Hematopoietic multipotent progenitor cell treated with erythropoietin and hydrocortisone succinate and interleukin-3 and kit ligand, for 4 days (in vitro differentiated cells): ENCODE results near the gene FIBCD1.
"Not testable (repeated sequence)": the region's sequence is repeated elsewhere in the genome, so short reads cannot be mapped to it uniquely, and the experiment has no call there.

Experiments used
- DNase-seq: peaks from one replicate; pipeline ENCODE4 v3.0.0-alpha.2; 2015

Gene FIBCD1

DNA sequence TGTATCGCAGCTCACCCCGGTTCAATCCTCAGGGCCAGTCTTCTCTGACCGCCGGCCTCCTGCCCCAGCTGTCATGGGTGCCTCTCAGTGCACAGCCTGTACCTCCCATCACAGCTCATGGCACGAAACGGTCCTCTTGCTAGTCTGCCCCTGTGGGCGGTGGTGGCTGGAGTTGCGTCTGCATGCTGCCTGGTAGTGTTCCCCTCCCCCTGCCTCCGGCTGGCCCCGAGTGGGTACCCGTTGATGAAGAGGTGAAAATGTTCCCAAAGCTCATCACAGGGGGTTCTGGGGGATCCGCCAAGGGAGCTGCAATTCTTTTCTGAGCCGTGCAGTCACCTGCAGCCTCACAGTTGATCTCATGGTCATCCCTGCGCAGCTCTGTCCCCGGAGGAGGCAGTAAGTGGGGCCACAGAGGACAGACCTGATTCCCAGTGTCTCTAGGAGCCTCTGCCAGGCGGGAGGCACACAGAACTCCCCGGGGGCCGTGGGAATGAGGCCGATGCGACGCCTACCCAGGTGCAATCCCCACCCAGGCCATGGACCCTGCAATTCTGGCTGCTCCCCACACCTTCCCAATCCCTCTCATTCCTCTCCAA, 34.7 kb upstream of the FIBCD1 start:
- no peak for DNase-seq

DNA sequence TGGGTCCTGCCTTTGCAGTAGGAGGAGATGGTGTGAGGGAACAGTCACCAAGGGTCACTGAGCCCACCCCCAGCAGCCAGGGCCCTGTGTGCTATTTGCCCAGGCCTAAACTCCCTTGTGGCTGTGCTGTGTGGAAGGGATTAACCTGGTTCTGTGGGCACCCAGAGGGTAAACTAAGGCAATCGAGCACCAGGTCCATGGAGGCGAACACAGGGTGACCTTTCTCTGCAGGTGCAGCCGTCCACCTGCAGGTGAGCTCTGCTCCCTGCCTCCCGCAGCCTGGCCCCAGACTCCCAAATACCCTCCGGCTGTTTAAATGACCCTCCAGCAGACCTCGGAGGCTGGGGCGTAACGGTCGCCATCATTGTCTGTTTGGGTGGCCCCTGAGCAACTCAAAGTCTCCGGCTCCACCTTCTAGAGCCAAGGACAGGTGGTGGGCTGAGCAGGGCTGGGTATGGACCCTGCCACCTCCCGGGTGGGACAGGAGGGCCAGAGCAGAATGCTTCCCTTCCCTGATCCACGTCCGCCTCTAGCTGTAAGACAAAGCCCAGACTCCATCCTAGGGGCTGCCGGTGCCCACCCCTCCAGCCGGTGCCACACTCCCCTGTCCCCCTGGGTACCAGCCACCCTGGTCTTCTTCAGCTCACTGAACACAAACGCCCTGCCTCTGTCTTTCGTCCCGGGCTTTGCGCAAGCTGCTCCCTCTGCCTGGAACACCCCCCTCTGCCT, 34.1 kb upstream of the FIBCD1 start:
- no peak for DNase-seq

DNA sequence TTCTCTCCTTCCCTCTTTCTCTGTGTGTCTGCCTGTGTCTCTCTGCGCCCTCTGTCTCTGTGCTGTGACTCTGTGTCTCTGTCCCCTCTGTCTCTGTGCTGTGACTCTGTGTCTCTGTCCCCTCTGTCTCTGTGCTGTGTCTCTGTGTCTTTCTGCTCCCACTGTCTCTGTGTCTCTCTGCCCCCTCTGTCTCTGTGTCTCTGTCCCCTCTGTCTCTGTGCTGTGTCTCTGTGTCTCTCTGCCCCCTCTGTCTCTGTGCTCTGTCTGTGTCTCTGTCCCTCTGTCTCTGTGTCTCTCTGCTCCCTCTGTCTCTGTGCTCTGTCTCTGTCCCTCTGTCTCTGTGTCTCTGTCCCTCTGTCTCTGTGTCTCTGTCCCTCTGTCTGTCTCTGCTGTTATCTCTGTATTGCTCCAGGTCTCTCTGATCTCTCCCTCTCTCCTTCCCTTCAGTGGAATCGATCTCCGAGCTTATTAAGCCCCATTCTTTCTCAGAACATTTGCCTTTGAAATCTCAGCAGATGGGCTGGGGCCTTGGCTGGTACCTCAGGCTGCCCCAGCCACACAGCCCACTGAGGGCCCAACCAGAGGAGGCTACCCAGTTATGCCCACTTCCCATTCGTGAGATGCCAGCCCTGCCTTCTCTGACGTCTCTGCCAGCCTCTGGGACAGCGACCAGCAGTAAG, 33.4 kb upstream of the FIBCD1 start:
- DNase-seq, result no peak

DNA sequence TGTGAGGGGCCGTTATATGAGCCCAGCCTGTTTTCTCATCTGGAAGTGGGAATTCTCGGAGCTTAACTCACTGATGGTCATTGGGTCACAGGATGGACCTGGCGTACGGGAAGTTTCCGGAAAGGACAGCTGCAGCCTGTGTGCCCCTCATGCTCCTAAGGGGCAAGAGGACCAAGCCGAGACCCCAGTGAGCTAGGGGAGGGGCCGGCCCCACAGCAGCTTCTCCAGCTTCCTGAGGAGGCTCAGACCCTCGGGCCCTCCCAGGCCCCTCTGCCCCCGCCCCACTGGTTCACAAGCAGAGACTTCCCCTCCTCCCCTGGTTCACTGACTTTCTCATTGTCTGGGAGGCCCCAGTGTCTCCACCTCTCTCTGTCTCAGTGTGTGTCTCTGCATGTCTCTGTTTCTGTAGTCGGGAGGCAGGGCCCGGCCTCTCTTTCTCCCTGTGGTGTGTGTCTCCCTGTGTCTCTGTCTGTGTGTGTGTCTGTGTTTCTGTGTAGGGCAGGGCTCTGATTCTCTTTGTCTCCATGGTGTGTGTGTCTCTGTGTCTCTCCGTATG, 32.3 kb upstream of the FIBCD1 start:
- DNase-seq, result no peak

DNA sequence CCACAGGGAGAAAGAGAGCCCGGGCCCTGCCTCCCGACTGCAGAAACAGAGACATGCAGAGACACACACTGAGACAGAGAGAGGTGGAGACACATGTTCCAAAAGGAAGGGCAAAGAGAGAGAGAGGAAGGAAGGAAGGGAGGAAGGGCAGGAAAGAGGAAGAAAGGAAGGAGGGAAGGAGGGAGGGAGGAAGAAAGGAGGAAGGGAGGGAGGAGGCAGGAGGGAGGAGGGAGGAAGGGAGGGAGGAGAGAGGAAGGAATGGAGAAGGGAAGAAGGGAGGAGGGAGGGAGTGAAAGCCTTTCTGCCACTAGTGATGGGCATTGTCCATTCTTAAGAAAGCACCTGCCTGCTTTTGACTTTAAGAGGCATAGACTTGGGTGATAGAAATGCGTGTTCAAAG, 31.8 kb upstream of the FIBCD1 start:
- DNase-seq, result no peak

DNA sequence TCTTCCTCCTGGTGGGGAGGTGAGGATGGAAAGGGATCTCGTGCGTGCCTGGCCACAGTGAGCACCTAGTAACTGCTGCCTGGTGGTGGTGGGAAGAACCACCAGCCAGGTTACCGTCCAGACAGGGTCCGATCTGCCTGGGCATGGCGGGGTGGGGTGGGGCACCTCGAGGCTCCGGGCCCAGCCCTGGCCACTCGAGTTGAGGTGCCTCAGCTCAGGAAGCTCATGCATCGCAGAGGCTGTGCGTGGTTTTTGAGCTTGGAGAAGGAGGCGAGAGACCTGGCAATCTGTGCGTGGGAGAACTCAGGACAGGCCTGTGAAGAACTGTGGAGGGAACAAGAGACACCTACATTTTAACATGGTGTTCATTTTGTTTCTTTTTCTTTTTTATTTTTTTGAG, 31.0 kb upstream of the FIBCD1 start:
- DNase-seq, result no peak

DNA sequence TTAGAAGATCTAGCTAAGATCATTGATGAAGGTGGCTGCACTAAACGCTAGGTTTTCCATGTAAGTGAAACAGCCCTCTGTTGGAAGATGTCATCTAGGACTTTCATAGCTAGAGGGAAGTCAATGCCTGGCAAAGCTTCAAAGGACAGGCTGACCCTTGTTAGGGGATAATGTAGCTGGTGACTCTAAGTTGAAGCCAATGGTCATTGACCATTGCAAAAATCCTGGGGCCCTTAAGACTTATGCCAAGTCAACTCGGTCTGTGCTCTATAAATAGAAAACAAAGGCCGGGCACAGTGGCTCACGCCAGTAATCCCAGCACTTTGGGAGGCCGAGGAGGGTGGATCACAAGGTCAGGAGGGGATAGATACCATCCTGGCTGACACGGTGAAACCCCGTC, 26.6 kb upstream of the FIBCD1 start:
- DNase-seq, result no peak

DNA sequence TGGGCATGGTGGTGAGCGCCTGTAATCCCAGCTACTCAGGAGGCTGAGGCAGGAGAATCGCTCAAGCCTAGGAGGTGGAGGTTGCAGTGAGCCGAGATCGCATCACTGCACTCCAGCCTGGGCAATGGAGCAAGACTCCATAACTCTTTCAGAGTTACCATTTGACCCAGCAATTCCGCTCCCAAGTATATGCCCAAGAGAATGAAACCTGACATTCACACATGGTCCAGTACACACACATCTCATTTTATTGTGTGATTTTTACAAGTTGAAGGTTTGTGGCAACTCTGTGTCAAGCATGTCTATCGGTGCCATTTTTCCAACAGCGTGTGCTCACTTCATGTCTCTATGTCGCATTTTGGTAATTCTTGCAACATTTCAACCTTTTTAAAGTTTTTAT, 24.9 kb upstream of the FIBCD1 start:
- DNase-seq, result no peak

DNA sequence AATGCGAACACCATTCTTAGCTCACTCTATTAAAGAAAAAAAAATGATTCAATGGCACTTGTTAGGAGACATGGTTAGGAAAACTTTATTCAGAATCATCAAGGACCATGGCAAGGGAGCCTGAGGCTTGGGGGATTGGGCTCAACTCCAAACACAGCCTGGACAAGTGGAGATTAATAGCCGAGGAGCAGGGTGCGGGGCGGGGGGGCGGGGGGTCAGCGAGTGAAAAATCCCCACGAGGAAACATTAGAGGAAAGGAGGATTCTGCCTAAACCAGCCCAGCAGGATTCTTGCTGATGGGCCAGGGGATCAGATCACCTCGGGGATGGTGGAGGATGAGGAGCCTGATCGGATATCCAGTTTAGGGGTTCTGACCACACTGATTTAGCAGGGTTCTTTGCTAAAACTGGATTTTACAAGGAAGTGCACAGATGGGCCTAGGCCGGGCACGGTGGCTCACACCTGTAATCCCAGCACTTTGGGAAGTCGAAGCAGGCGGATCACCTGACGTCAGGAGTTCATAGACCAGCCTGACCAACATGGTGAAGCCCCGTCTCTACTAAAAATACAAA, 24.4 kb upstream of the FIBCD1 start:
- no peak for DNase-seq

DNA sequence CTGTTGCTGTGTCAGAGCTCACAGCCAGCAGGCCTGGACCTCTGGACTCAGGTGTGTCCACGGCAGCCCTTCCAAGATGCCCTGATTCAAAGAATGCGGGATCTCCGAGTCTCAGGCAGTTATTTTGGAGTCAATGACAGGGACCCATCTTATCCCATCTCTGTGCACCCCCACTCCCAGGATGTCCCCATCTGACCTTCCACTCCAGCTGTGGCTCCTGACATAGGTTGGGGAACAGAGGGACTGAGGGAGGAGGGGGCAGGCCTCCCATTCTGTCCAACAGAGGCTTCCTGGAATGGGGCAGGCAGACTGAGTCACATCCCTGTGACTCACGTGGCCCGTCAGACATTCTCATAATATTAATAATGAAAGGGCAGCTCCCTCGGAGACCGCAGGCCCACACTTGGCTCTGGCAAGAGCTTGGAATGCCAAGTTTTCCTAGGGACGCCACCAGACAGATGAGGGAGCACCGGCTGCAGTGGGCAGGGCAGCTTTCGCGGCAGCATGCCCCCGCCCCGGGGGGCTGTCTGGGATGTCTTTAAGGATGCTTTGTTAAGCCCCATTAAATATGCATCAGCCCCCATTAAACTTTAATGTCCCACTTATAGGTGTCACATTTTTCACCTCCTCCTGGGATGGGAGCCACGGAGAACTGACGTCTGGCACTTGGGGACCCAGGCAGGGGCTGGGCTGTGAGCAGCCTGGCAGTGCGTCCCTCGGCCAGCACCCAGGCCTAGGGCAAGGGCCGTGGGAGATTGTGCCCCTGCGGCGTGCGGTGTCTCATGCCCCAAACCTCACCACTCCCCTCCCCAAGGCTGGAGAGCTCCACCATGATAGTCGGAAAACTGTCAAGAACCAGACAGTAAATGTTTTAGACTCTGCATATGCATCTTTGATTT, 23.6 kb upstream of the FIBCD1 start:
- no peak for DNase-seq

DNA sequence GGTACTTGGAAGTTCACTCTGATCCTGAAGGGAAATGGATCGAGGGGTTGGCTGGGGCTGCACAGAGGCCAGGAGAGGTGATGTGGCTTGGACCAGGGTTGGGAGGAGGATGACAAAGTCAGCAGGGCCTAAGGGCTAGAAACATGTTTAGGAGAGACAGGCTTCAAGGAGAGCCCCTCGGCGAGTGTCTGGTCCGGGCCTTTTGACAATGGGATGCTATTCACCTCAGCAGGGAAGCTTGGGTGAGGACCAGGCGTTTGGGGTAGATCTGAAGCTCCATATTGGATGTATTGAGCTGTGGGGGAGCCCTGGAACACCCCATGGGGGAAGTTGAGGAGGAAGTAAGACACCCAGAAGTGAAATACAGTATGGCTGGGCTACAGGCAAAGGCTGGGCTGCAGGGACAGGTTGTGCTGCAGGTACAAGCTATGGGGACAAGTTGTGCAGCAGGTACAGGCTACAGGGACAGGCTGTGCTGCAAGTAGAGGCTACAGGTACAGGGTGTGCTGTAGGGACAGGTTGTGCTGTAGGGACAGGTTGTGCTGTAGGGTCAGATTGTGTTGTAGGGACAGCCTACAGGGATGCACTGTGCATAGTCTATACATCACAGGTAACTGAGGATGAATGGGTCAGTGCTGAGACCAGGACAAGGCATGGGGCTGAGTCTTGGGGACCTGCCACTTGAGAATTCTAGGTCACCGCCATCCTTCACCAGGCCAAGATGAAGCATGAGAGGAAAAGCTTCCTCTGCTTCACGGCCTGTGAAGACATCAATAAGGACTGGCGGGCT, 22.7 kb upstream of the FIBCD1 start:
- no peak for DNase-seq

DNA sequence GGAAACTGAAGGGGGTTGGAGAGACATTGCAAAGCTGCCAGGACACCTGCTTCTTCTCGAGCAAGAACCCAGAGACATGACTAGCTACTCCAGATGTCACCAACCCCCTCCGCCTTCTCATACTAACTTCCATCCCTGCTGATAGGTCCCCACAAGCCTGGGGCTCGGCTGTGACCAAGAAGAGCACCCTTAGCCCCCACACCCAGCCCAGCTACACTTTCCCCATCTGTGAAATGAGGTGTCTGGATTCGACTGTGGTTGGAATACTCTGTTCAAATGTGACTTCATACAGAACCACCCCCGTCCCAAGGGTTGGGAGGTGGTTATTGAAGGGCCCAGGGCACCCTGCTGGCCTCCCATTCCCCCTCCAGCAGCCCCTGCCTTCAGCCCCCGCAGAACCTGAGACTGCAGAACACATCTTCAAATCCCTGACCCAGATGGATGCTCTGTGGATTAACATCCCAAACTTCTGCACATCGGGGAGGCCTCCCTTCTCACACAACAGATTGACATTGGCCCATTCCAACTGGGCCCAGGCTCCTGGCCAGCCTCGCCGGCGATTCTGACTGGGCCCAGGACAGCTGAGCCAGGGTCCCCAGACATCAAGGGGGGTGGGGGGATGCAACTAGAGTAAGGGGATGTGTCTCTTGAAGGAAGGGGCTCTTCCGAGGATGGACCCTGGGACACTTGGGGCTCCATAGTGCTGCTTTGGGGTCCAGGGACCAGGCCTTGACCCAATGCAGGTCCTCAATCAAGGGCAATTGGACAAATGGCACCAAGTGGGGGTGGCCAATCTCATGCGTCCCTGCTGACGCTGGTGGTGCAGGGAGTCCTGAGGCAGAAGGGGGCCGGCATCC, 21.7 kb upstream of the FIBCD1 start:
- DNase-seq, result no peak

DNA sequence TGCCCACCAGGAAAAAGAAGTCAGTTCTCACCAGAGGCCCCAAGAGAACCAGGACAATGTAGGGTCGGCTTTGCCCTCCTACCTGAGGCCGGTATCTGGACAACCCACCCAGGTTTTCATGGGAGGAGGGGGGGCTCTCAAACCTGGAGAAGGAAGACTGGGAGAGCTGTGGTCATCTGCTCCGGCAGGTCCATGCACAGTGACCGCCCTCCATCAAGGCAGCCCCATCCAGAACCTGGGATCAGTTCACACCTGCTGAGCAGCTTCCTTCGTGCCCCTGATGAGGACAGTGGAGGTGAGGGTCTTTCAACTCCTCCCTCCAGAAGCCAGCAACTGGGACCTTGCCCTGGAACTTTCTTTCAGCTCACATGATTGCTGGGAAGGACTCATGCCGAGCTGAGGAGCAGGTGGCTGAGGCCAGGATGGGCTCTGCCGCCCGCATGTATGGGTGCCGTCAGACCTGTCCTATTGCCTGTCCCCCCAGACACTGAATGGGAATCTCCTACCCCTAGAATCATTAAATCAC, 20.8 kb upstream of the FIBCD1 start:
- DNase-seq, result no peak

DNA sequence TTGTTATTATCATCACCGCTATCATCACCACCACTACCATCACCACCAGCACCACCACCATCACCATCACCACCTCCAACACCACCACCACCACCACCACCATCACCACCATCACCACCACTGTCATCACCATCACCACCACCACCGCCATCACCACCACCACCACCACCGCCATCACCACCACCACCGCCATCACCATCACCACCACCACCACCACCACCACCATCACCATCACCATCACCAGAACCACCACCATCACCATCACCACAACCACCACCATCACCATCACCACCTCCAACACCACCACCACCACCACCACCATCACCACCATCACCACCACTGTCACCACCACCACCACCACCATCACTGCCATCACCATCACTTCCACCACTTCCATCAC, 19.5 kb upstream of the FIBCD1 start:
- not testable (repeated sequence) for DNase-seq

DNA sequence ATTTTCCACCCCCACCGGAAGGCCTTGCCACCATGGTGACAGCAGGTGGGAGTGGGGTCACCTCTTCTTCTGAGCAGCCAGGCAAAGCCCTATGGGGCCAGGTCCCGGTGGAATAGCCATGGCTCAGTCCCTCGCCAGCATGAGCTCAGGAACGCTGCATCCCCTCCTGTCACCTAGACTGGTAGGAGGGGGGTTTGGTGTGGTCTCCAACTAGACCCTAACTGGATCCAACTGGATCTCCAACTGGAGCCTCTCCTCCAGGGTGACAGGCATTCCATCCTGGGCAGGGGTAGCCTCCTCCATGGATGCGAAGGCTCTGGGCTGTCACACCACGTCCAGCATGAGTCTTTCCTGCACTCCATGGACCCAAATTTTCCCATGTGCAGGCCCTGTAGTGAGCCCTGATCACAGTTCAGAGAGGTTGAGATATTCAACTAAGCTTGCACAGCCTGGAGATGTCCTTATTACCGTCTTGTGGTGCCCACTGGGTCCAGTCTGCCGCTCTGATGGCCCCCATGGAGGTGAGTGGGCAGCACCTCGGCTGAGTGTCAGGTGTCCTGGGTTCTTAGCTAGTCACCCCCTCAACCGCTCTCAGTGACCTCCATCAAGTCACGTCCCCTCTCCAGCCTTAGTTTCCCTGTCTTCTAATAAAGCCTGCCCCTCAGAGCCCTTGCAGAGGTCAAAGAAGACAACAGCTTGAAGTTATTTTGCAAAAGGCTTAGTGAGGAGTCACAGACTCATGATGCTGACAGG, 18.6 kb upstream of the FIBCD1 start:
- DNase-seq, result no peak

DNA sequence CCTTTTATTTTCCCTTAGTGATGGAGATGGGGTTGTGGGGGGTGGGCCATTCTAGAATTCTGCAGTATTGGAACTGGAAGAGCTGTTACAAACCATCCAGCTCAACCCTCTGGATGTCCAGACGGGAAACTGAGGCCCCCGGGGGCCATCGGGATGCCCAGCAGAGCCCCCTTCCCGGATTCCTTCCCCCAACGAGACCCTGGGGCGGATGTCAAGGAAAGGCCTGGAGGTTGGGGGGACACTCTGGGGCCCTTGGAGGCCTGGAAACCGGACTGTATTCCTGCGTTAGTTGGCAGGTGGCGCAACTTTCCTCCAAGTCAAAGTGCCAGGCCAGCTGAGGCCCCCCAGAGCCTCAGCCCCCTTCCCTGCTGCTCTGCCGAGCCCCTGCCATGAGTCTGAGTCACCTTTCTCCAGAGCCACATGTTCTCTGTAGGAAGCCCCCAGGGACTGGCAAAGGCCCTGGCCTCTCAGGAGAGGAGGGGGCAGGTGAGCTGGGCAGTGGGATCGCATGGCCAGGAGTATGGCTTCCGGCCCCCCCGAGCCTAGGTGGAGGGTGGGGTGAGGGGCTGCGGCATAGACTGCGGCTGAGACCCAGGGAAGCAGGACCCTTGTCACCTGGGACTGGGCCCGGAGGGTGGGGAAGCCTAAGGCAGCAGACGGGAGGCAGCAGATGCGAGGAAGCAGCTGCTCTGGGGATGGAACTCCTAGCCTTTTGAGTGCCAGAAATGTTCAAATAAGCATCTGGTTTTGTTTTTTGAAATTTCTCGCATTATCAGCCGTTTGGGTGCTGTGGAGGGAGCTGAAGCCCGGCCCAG, 17.8 kb upstream of the FIBCD1 start:
- no peak for DNase-seq

DNA sequence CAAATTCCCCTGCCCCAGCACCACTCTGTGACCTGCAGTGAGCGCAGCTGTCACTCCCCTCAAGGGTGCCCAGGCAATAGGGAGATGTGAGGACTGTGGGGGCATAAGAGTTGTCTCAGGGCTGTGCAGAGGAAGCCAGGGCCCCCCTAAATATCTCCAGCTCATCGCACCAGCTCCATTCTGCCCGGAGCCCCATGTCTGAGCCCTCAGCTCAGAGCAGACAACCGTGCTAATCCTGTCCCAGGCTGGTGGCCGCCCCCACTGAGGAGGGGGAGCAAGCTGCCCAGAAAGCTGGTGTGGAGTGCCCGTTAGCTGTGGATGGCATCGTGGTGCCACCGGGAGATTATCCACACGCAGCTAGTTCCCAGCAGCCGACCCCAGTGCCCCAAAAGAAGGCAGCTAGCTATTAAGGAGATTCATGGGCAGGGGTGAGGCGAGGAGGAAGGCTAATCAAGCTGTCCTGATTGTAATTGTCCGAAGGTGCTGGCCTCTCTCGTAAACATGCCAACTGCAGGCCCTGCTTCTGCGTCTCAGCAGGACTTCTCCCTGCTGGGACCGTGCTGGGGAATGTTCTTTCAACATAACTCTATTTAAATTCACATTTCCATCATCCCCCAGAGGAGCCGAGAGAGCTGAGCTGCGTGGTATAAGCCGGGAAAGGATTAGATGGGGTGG, 17.0 kb upstream of the FIBCD1 start:
- no peak for DNase-seq

DNA sequence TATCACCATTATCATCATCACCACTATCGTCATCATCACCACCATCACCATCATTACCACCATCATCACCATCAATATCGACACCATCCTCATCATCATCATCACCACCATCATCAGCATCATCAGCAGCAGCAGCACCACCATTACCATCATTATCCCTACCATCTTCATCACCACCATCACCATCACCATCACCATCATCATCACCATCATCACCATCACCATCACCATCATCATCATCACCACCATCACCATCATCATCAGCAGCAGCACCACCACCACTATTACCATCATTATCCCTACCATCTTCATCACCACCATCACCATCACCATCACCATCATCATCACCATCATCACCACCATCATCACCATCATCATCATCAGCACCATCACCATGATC, 15.9 kb upstream of the FIBCD1 start:
- DNase-seq, result not testable (repeated sequence)
